AG04450 (cell line): ENCODE measurements around the gene ACOXL. TPM values are rescaled to one million over a fixed set of nuclear protein-coding genes. Genes with fewer than 3 reads are reported as not detected.

Experiments
- CTCF ChIA-PET: fragments of 300-600, 350-600 bp; formaldehyde crosslinking; extraction: SDS; loops from one replicate; lab custom pipeline; 2022; ENCODE audit warnings: antibody characterized with exemption, inconsistent platforms; lab: Charles Lee
- POLR2A ChIA-PET: fragments of 350-600 bp; formaldehyde crosslinking; extraction: SDS; loops from one replicate; lab custom pipeline; 2021; ENCODE audit warnings: antibody characterized with exemption, inconsistent platforms; lab: Yijun Ruan, JAX
- DNase-seq: peaks from one replicate; pipeline ENCODE4 v3.0.0-alpha.2; 2011; ENCODE audit warnings: low read depth, low spot score
- H3K27ac ChIP-seq: one replicate; pipeline ENCODE4 v1.5.1; 2012; ENCODE audit warnings: low read depth, low read length, control low read depth
- H3K27me3 ChIP-seq: one replicate; pipeline ENCODE4 v1.6.0; 2012; ENCODE audit warnings: low read length; ENCODE audit not compliant: control insufficient read depth, insufficient read depth
- H3K4me3 ChIP-seq: 2 replicates; pipeline ENCODE4 v1.5.1; 2011; ENCODE audit warnings: mild to moderate bottlenecking, low read depth, low read length, control low read depth
- H3K9me3 ChIP-seq: 2 replicates; pipeline ENCODE4 v1.5.1; 2012; ENCODE audit warnings: low read length; ENCODE audit not compliant: control insufficient read depth, insufficient read depth
- polyA plus RNA-seq: library from polyadenylated mRNA; depleted of rRNA; stranded (reverse); fragments of >200 nt; gene quantifications from 2 replicates; pipeline ENCODE4 v1.2.3, GENCODE V29; 2011
- TF ChIP-seq, protein P1 (sequence below): IDR thresholded peaks from 2 replicates; pipeline ENCODE4 v1.5.1; 2011; ENCODE audit warnings: low read depth, low read length, control low read depth, inconsistent platforms

Gene ACOXL
- polyA plus RNA-seq, 1 experiment, result not detected

DNA sequence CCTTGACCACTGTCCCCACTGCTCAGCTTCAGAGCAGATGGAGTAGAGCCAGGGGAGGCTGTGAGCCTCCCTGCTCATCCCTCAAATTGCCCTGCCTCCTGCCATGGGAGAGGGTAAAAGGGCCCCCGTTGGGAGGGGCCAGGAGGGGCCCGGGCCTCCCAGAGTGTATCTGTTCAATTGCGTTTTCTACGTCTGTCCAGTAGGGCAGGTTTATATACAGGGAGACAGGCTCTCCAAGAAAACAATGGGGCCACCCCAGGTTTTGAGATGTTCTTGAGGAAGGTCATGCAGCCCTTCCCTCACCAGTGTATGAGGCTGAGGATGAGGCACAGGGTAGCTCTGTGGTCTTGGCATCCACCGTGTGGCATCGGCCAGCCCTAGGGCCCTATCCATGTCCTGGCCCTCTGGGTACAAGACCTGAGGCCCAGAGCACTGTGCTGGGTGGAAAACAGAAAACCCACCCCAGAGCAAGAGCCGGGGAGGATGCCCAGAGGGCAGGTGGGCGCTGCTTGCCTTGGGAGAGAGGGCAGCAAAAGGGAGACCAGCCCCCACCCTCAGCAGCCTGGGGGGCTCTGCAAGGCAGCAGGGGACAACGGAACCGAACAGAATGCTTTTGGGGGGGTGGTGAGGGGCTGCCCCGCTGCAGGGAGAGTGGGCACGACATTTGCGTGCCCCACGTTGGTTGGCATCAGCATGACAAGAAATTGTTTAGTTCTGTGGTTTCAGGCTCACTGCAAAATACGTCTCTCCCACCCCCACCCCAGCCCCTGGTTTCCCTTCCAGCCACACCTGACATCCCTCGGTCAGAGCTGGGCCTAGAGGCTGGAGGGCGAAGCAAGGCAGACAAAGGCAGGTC lies 141.5 kb downstream of the ACOXL start:
- DNase-seq, result no peak
- Histone ChIP-seq H3K27ac (no peak overlapping the region), H3K9me3 (peaks cover 4% of the 10 kb centered on the region; the same call in 1 of the 2 replicates), H3K4me3 (no peak overlapping the region), H3K27me3 (peaks cover 9% of the 10 kb centered on the region)
- POLR2A ChIA-PET, result no interaction called here
- CTCF ChIA-PET, result no interaction called here
- TF ChIP-seq, protein P1, sequence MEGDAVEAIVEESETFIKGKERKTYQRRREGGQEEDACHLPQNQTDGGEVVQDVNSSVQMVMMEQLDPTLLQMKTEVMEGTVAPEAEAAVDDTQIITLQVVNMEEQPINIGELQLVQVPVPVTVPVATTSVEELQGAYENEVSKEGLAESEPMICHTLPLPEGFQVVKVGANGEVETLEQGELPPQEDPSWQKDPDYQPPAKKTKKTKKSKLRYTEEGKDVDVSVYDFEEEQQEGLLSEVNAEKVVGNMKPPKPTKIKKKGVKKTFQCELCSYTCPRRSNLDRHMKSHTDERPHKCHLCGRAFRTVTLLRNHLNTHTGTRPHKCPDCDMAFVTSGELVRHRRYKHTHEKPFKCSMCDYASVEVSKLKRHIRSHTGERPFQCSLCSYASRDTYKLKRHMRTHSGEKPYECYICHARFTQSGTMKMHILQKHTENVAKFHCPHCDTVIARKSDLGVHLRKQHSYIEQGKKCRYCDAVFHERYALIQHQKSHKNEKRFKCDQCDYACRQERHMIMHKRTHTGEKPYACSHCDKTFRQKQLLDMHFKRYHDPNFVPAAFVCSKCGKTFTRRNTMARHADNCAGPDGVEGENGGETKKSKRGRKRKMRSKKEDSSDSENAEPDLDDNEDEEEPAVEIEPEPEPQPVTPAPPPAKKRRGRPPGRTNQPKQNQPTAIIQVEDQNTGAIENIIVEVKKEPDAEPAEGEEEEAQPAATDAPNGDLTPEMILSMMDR, result no peak

DNA sequence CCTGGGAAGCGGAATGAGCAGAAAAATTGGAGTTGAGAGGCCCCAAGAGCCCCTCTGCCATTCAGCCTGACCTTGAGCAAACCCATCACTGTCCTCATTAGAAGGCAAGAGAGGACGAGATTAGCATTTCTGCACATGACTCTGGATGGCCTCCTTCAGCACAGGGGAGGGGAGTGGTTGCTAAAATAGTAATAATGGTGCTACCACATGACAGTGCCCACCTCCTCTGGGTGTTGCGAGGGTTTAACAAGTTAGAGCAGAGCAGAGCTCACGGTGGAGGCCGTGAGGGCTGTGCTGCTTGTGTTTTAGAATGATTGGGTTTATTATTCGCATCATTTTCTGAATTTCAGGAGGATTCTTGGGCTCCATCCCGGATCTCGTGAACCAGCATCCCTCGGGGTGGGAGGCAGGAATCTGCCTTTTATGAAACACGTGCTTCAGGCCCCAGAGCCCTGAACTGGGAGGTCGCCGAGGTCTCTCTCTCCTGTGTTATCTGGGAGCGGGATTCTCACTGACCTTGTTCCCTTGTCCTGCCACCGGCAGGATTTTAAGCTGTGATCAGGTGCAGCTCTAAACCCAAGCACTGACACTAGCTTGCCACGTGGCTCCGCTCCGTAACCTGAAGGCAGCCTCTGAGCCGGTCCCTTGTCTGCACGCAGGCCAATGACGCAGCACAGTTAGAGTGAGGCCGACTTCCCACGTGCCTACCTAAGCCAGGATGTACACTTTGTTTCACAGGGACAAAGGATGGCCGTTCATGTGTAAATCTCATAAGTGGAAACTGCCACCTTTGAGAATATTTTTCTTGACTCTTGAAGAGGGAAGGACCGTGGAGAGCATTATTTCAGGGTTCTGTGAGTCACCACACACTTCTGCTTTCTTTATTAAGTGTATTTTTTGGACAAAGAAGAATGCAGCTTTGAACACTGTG lies 142.3 kb downstream of the ACOXL start:
- ChIA-PET CTCF (no interaction called here), POLR2A (no interaction called here)
- Histone ChIP-seq H3K4me3 (no peak overlapping the region), H3K9me3 (peaks cover 4% of the 10 kb centered on the region; the same call in 1 of the 2 replicates), H3K27ac (no peak overlapping the region), H3K27me3 (peaks cover 12% of the 10 kb centered on the region)
- TF ChIP-seq, protein P1, result no peak
- no peak for DNase-seq

DNA sequence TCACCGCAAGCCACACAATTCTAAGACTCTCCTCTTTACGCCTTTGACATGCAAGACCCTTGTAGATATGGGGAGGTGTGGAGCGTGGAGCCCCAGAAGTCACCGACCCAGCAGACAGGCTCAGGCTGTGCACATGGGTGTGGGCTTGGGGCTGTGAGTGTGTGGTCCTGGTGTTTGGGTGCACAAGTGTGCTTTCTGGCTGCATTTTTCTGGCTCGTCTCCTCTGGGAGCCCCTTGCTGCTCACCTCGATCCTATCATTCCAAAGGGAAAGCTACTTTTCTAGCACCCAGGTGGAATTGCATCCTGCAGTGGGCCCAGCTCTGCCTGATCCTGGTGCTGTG lies 143.0 kb downstream of the ACOXL start:
- POLR2A ChIA-PET, result no interaction called here
- CTCF ChIA-PET, result no interaction called here
- no peak for DNase-seq
- Histone ChIP-seq H3K4me3 (no peak overlapping the region), H3K9me3 (peaks cover 4% of the 10 kb centered on the region; the same call in 1 of the 2 replicates), H3K27me3 (peaks cover 12% of the 10 kb centered on the region), H3K27ac (no peak overlapping the region)
- TF ChIP-seq, protein P1, result no peak

DNA sequence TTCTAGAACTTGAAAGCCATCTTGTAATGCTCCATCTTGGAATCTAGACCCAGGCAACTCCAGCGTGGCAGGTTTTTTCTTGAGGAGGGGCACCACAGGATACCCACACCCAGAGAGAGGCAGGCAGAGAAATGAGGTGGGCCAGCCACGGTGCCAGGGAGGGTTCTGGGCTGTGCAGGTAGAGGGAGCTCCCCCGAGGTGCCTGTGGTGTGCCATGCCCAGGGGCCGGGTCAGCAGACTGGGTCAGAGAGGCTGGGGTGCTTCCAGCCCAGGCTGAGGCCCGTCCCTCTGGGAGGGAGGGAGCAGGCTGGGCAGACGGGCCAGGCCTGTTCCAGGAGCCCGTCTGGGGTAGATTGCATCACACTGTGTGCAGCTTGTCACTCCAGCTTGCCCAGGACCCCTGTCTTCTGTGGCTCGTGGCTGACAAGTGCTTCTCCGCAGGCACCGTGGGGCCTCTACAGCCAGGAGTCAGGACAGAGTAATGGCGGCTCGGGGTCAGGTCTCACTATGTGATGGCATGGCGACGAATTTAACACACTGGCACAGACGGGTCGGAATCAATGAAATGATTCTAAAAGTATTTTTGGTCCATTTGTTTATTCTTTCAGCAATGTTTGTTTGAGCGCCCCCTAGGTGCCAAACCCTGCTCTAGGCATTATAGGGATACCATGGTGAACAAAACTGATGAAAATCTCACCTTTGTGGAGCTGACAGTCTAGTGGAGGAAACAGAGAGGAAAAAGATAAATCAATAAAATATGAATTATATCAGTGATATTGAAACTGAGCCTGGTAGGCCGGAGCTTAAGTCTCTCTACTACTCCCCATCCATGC lies 144.0 kb downstream of the ACOXL start:
- TF ChIP-seq, protein P1, result no peak; the same call in 1 of the 2 replicates
- H3K27ac ChIP-seq, result no peak overlapping the region
- ChIA-PET CTCF (no interaction called here), POLR2A (no interaction called here)
- H3K4me3 ChIP-seq, result no peak overlapping the region
- H3K27me3 ChIP-seq, result peaks cover 12% of the 10 kb centered on the region
- no peak for DNase-seq
- H3K9me3 ChIP-seq, result peaks cover 4% of the 10 kb centered on the region; the same call in 1 of the 2 replicates
